Measurements from ENCODE around the gene FAM47C. TPM values are rescaled to one million over a fixed set of nuclear protein-coding genes. Genes with fewer than 3 reads are reported as not detected.
A peak's percentile ranks its signal among the peaks of the same experiment; 100 is the strongest.
"Not testable (repeated sequence)": the region's sequence is repeated elsewhere in the genome, so short reads cannot be mapped to it uniquely, and the experiment has no call there.

The FAM47C gene
- total RNA-seq, 1 donor from 2014 or later = not detected

DNA sequence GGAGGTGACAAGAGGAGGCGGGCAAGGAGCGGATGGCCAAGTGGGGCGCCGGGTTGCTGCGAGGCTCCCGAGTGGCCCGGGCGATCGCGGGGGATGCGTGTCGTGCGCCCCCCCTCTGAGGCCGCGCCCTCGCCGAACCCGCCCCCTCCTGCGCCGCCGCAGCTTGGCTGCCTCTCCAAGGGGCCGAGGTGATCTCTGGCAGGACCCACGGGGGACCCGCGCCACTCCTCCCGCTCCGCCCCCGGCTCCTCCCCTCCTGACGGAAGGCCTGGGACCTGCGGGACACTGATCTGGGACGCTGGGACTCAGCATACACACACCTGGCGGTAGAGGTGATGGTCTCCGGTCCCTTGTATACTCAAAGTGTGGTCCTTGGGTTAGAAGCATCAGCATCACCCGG lies 21.9 kb upstream of the FAM47C start:
- Mint-ChIP-seq H3K4me1 (ENCODE audit: low read depth, unreplicated experiment) (peaks cover 2% of the 10 kb centered on the region), H3K9me3 (ENCODE audit: unreplicated experiment) (no peaks in the 10 kb centered on the region), H3K27ac (ENCODE audit: unreplicated experiment) (no peak overlapping the region), H3K27me3 (ENCODE audit: low read depth, unreplicated experiment) (peaks cover 4% of the 10 kb centered on the region), H3K36me3 (ENCODE audit: low read depth, unreplicated experiment) (no peaks in the 10 kb centered on the region), H3K4me3 (ENCODE audit: unreplicated experiment) (peak overlapping the region; percentile 75)
- Histone ChIP-seq H3K27ac (ENCODE audit: low read depth, low read length) (no peak overlapping the region), H3K79me2 (ENCODE audit: insufficient read depth, low read length) (no peaks in the 10 kb centered on the region), H3K4me2 (ENCODE audit: low read length) (peak overlapping the region; percentile 66), H3K9me3 (ENCODE audit: insufficient read depth, low read depth, low read length) (no peaks in the 10 kb centered on the region), H3K27me3 (ENCODE audit: insufficient read depth, low read length) (no peaks in the 10 kb centered on the region), H3K9ac (ENCODE audit: low read length) (no peak overlapping the region), H4K20me1 (ENCODE audit: insufficient read depth, low read length) (no peaks in the 10 kb centered on the region), H3K4me3 (ENCODE audit: insufficient read depth, low read depth, low read length) (peak overlapping the region; percentile 51), H3K36me3 (ENCODE audit: insufficient read depth, low read length) (no peaks in the 10 kb centered on the region), H3K4me1 (ENCODE audit: insufficient read depth, low read length) (no peaks in the 10 kb centered on the region), H2AFZ (ENCODE audit: low read depth, low read length) (peak overlapping the region; percentile 47)
- TF ChIP-seq, protein P1, sequence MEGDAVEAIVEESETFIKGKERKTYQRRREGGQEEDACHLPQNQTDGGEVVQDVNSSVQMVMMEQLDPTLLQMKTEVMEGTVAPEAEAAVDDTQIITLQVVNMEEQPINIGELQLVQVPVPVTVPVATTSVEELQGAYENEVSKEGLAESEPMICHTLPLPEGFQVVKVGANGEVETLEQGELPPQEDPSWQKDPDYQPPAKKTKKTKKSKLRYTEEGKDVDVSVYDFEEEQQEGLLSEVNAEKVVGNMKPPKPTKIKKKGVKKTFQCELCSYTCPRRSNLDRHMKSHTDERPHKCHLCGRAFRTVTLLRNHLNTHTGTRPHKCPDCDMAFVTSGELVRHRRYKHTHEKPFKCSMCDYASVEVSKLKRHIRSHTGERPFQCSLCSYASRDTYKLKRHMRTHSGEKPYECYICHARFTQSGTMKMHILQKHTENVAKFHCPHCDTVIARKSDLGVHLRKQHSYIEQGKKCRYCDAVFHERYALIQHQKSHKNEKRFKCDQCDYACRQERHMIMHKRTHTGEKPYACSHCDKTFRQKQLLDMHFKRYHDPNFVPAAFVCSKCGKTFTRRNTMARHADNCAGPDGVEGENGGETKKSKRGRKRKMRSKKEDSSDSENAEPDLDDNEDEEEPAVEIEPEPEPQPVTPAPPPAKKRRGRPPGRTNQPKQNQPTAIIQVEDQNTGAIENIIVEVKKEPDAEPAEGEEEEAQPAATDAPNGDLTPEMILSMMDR (IDR thresholded peaks at IDR 0.05; ENCODE audit: insufficient read depth, low read depth, low read length) = no peak
- no peak for TF ChIP-seq EZH2 (IDR thresholded peaks at IDR 0.05; ENCODE audit: insufficient read depth, low read length)
- DNase-seq (ENCODE audit: low read depth) = no peak
- no peak for FAIRE-seq

DNA sequence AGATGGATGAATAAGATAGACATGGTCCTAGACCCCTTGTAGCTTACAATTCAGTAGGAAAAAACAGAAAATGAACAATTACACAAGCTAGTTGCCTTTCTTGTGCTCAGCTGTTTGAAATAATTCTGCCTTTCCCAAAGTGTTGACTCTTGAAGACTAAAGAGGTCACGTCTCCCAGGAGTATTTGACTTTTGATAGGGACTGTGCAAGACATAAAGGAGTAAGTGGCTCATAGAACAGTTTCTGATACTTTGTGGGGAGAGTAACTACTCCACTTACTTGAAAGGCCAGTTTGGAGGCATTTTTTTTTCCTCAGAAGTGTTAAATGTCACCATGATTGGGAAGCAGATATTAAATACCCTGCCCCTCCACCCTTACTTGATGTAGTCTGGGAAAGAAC lies 21.0 kb upstream of the FAM47C start:
- peak; percentile 80 for FAIRE-seq

DNA sequence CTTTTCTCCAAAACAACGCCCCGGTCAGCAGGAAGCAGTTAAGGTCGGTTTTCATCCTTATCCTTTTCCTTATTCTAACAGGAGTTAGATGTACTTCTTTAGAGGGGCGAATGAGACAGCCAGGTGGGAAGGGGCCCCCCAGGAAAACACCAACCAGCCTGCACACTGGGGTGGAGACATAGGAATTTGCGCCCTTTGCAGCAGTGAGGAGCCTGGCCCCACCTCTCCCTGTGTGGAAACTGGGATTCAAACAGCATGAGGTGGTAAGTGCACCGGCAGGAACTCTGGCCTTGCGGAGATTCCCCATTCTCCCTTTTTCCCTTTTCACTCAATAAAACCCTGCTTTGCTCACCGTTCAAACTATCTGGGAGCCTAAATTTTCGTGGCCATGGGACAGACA lies 8.0 kb upstream of the FAM47C start:
- no peaks in the 10 kb centered on the region for H3K4me1 Mint-ChIP-seq (ENCODE audit: low read depth, unreplicated experiment)
- no peak overlapping the region for H3K4me3 Mint-ChIP-seq (ENCODE audit: unreplicated experiment)
- no peaks in the 10 kb centered on the region for H3K27me3 ChIP-seq (ENCODE audit: insufficient read depth, low read length)
- no peak overlapping the region for H3K4me3 ChIP-seq (ENCODE audit: insufficient read depth, low read depth, low read length)
- no peaks in the 10 kb centered on the region for H3K4me1 ChIP-seq (ENCODE audit: insufficient read depth, low read length)
- no peak for FAIRE-seq
- no peaks in the 10 kb centered on the region for H4K20me1 ChIP-seq (ENCODE audit: insufficient read depth, low read length)
- no peak overlapping the region for H3K27ac ChIP-seq (ENCODE audit: low read depth, low read length)
- no peaks in the 10 kb centered on the region for H3K36me3 ChIP-seq (ENCODE audit: insufficient read depth, low read length)
- no peak overlapping the region for H3K9ac ChIP-seq (ENCODE audit: low read length)
- H2AFZ ChIP-seq (ENCODE audit: low read depth, low read length) = no peak overlapping the region
- no peaks in the 10 kb centered on the region for H3K9me3 ChIP-seq (ENCODE audit: insufficient read depth, low read depth, low read length)
- no peaks in the 10 kb centered on the region for H3K9me3 Mint-ChIP-seq (ENCODE audit: unreplicated experiment)
- H3K27ac Mint-ChIP-seq (ENCODE audit: unreplicated experiment) = no peak overlapping the region
- H3K27me3 Mint-ChIP-seq (ENCODE audit: low read depth, unreplicated experiment) = no peaks in the 10 kb centered on the region
- H3K79me2 ChIP-seq (ENCODE audit: insufficient read depth, low read length) = no peaks in the 10 kb centered on the region
- no peaks in the 10 kb centered on the region for H3K36me3 Mint-ChIP-seq (ENCODE audit: low read depth, unreplicated experiment)
- TF ChIP-seq EZH2 (IDR thresholded peaks at IDR 0.05; ENCODE audit: insufficient read depth, low read length) = no peak
- TF ChIP-seq, protein P1 (IDR thresholded peaks at IDR 0.05; ENCODE audit: insufficient read depth, low read depth, low read length) = no peak
- no peak overlapping the region for H3K4me2 ChIP-seq (ENCODE audit: low read length)
- DNase-seq (ENCODE audit: low read depth) = no peak

More for the DNA sequence above, 21.0 kb upstream of the FAM47C start:
- H2AFZ ChIP-seq (ENCODE audit: low read depth, low read length); H3K4me1 ChIP-seq (ENCODE audit: insufficient read depth, low read length); H3K4me2 ChIP-seq (ENCODE audit: low read length); DNase-seq (ENCODE audit: low read depth); H3K36me3 ChIP-seq (ENCODE audit: insufficient read depth, low read length); H3K4me1 Mint-ChIP-seq (ENCODE audit: low read depth, unreplicated experiment); H3K27me3 Mint-ChIP-seq (ENCODE audit: low read depth, unreplicated experiment); H3K4me3 Mint-ChIP-seq (ENCODE audit: unreplicated experiment); H3K9me3 Mint-ChIP-seq (ENCODE audit: unreplicated experiment); H3K27me3 ChIP-seq (ENCODE audit: insufficient read depth, low read length); H3K27ac Mint-ChIP-seq (ENCODE audit: unreplicated experiment); H3K9ac ChIP-seq (ENCODE audit: low read length); H3K79me2 ChIP-seq (ENCODE audit: insufficient read depth, low read length); H3K27ac ChIP-seq (ENCODE audit: low read depth, low read length); H3K36me3 Mint-ChIP-seq (ENCODE audit: low read depth, unreplicated experiment); H3K9me3 ChIP-seq (ENCODE audit: insufficient read depth, low read depth, low read length); H4K20me1 ChIP-seq (ENCODE audit: insufficient read depth, low read length); H3K4me3 ChIP-seq (ENCODE audit: insufficient read depth, low read depth, low read length): not testable (repeated sequence)

Data from astrocyte (in vitro differentiated cells and primary cell).